GM23248 (cell line): ENCODE data around the gene HTR2A. TPM values are rescaled to one million over a fixed set of nuclear protein-coding genes. Genes with fewer than 3 reads are reported as not detected.

ENCODE experiments used
- DNase-seq: peaks from one replicate; pipeline ENCODE4 v3.0.0-alpha.2; 2015
- H2AFZ ChIP-seq: fragments of 200-600 bp; sonication (generic); 2 replicates; pipeline ENCODE4 v1.6.1; 2016; ENCODE audit warnings: antibody characterized with exemption
- H3F3A ChIP-seq: fragments of 200-600 bp; sonication (generic); 2 replicates; pipeline ENCODE4 v1.6.1; 2016; ENCODE audit warnings: mild to moderate bottlenecking, antibody characterized with exemption, mixed run types; ENCODE audit not compliant: insufficient read depth
- H3K27ac ChIP-seq: fragments of 200-600 bp; sonication (generic); 2 replicates; pipeline ENCODE4 v1.5.1; 2016; ENCODE audit warnings: mild to moderate bottlenecking
- H3K27me3 ChIP-seq: fragments of 200-600 bp; sonication (generic); replicated peaks from 2 replicates; pipeline ENCODE4 v1.6.1; 2016; ENCODE audit warnings: mild to moderate bottlenecking; ENCODE audit not compliant: insufficient read depth
- H3K36me3 ChIP-seq: fragments of 200-600 bp; sonication (generic); 2 replicates; pipeline ENCODE4 v1.6.1; 2016; ENCODE audit warnings: low read depth, mild to moderate bottlenecking
- H3K4me1 ChIP-seq: fragments of 200-600 bp; sonication (generic); 2 replicates; pipeline ENCODE4 v1.6.1; 2016; ENCODE audit warnings: mild to moderate bottlenecking; ENCODE audit not compliant: insufficient read depth
- H3K4me2 ChIP-seq: fragments of 200-600 bp; sonication (generic); one replicate; pipeline ENCODE4 v1.6.1; 2016; ENCODE audit warnings: mild to moderate bottlenecking; ENCODE audit not compliant: unreplicated experiment
- H3K4me3 ChIP-seq: fragments of 200-600 bp; sonication (generic); 2 replicates; pipeline ENCODE4 v1.5.1; 2016; ENCODE audit warnings: mild to moderate bottlenecking
- H3K79me2 ChIP-seq: fragments of 200-600 bp; sonication (generic); 2 replicates; pipeline ENCODE4 v1.6.1; 2016; ENCODE audit warnings: mild to moderate bottlenecking; ENCODE audit not compliant: insufficient read depth
- H3K9ac ChIP-seq: fragments of 200-600 bp; sonication (generic); 2 replicates; pipeline ENCODE4 v1.6.1; 2016; ENCODE audit warnings: mild to moderate bottlenecking
- H3K9me2 ChIP-seq: fragments of 200-600 bp; sonication (generic); 2 replicates; pipeline ENCODE4 v1.6.1; 2016; ENCODE audit warnings: mixed run types, mild to moderate bottlenecking, moderate library complexity; ENCODE audit not compliant: insufficient read depth
- H3K9me3 ChIP-seq: fragments of 200-600 bp; sonication (generic); one replicate; pipeline ENCODE4 v1.6.1; 2017; ENCODE audit warnings: low read depth
- H4K20me1 ChIP-seq: fragments of 200-600 bp; sonication (generic); 2 replicates; pipeline ENCODE4 v1.6.0; 2016; ENCODE audit not compliant: insufficient read depth
- EZH2 ChIP-seq: fragments of 200-600 bp; sonication (generic); IDR thresholded peaks from 2 replicates; pipeline ENCODE4 v1.6.1; 2018; ENCODE audit warnings: antibody characterized with exemption, mild to moderate bottlenecking; ENCODE audit not compliant: insufficient read depth, poor library complexity, severe bottlenecking
- EZH2phosphoT487 ChIP-seq: fragments of 200-600 bp; sonication (generic); IDR thresholded peaks from 2 replicates; pipeline ENCODE4 v1.6.1; 2018; ENCODE audit warnings: antibody characterized with exemption, moderate library complexity, mild to moderate bottlenecking, low read depth; ENCODE audit not compliant: insufficient read depth
- WGBS, 2 experiments: methylation state at CpG; one replicate each; pipeline ENCODE4 v1.1.6; 2015 to 2017; ENCODE audit warnings: low lambda C conversion rate in 2 of 2, low coverage in 1 of 2; ENCODE audit errors: missing lambda C conversion rate in 2 of 2; 5-methylcytosine and 5-hydroxymethylcytosine counted together
- in situ Hi-C: fragments of 300-500 bp; cut with MboI; formaldehyde crosslinking; loops from 2 replicates; pipeline ENCODE4 v1.15.0; 2020
- polyA plus RNA-seq: library from polyadenylated mRNA; unstranded; fragments of >200 nt; fragmentation: Nextera tagmentation; extraction: Ambion mirVana; gene quantifications from 2 replicates; pipeline ENCODE4 v1.2.1, GENCODE V29; 2016
- total RNA-seq: library from RNA; depleted of rRNA; stranded (reverse); fragments of >200 nt; shearing (Covaris generic); gene quantifications from 2 replicates; pipeline ENCODE4 v1.2.3, GENCODE V29; 2014

Gene HTR2A
- total and polyA plus RNA-seq, 2 experiments from 2014 or later: 2.0 to 2.1 TPM

- peaks cover 18% of the 10 kb centered on the region; the same call in 1 of the 2 replicates for H3F3A ChIP-seq
- in situ Hi-C loops: no loop called here
- peak overlapping the region; percentile 73 for H3K9ac ChIP-seq
- WGBS, 2 experiments: 4% methylated on average over 4 of the region's 4 CpGs
- peak overlapping the region; percentile 96 for H3K4me3 ChIP-seq
- H3K36me3 ChIP-seq: no peaks in the 10 kb centered on the region
- H3K9me3 ChIP-seq: no peaks in the 10 kb centered on the region
- no peaks in the 10 kb centered on the region for H3K79me2 ChIP-seq
- H3K9me2 ChIP-seq: no peaks in the 10 kb centered on the region
- no peaks in the 10 kb centered on the region for H3K27me3 ChIP-seq
- H2AFZ ChIP-seq: peak overlapping the region; percentile 98
- no peaks in the 10 kb centered on the region for H4K20me1 ChIP-seq
- peak overlapping the region; percentile 96 for H3K4me2 ChIP-seq
- no peak overlapping the region for H3K27ac ChIP-seq
- TF ChIP-seq EZH2phosphoT487 (no peak), EZH2 (no peak)
- peaks cover 32% of the 10 kb centered on the region for H3K4me1 ChIP-seq
- peak; percentile 44 for DNase-seq
Observed at GRCh38 chr13:46893221-46893740, 3.6 kb downstream of the HTR2A start.

GRCh38 chr13:46885018-46885417, 11.8 kb downstream of the HTR2A start:
- Histone ChIP-seq H3K27ac (peak overlapping the region; percentile 28; the same call in 1 of the 2 replicates), H3F3A (peaks cover 23% of the 10 kb centered on the region; the same call in 1 of the 2 replicates), H3K9me2 (no peaks in the 10 kb centered on the region), H3K9ac (no peak overlapping the region), H3K79me2 (no peaks in the 10 kb centered on the region), H3K4me1 (peaks cover 3% of the 10 kb centered on the region; the same call in 1 of the 2 replicates), H3K27me3 (no peaks in the 10 kb centered on the region), H3K36me3 (no peaks in the 10 kb centered on the region), H3K4me2 (no peak overlapping the region), H2AFZ (no peak overlapping the region), H4K20me1 (no peaks in the 10 kb centered on the region), H3K4me3 (no peak overlapping the region), H3K9me3 (no peaks in the 10 kb centered on the region)
- TF ChIP-seq EZH2phosphoT487: no peak
- WGBS, 2 experiments: 78 to 82% methylated on average over 4 of the region's 4 CpGs
- in situ Hi-C loops: no loop called here
- DNase-seq: peak; percentile 79

GRCh38 chr13:46884531-46884930, 12.3 kb downstream of the HTR2A start:
- no peak overlapping the region for H2AFZ ChIP-seq
- H3K27me3 ChIP-seq: no peaks in the 10 kb centered on the region
- DNase-seq: no peak
- in situ Hi-C loops: no loop called here
- H3K79me2 ChIP-seq: no peaks in the 10 kb centered on the region
- no peak for TF ChIP-seq EZH2
- no peak for TF ChIP-seq EZH2phosphoT487
- no peaks in the 10 kb centered on the region for H3K9me2 ChIP-seq
- peaks cover 3% of the 10 kb centered on the region; the same call in 1 of the 2 replicates for H3K4me1 ChIP-seq
- peaks cover 23% of the 10 kb centered on the region; the same call in 1 of the 2 replicates for H3F3A ChIP-seq
- WGBS, 2 experiments: 77 to 85% methylated on average over 3 of the region's 3 CpGs
- no peak overlapping the region for H3K4me3 ChIP-seq
- H3K27ac ChIP-seq: peak overlapping the region; percentile 28; the same call in 1 of the 2 replicates
- no peaks in the 10 kb centered on the region for H3K36me3 ChIP-seq
- H3K9me3 ChIP-seq: no peaks in the 10 kb centered on the region
- H3K4me2 ChIP-seq: no peak overlapping the region
- no peak overlapping the region for H3K9ac ChIP-seq
- H4K20me1 ChIP-seq: no peaks in the 10 kb centered on the region

- no peak overlapping the region for H3K4me3 ChIP-seq
- H3K27ac ChIP-seq: no peak overlapping the region
- no peaks in the 10 kb centered on the region for H3K27me3 ChIP-seq
- WGBS, 2 experiments: 37 to 43% methylated on average over 2 of the region's 2 CpGs
- H2AFZ ChIP-seq: no peak overlapping the region
- H3F3A ChIP-seq: peaks cover 23% of the 10 kb centered on the region; the same call in 1 of the 2 replicates
- no peaks in the 10 kb centered on the region for H3K9me3 ChIP-seq
- H3K4me2 ChIP-seq: no peak overlapping the region
- no peaks in the 10 kb centered on the region for H3K79me2 ChIP-seq
- in situ Hi-C loops: no loop called here
- peaks cover 3% of the 10 kb centered on the region; the same call in 1 of the 2 replicates for H3K4me1 ChIP-seq
- DNase-seq: no peak
- H4K20me1 ChIP-seq: no peaks in the 10 kb centered on the region
- H3K9ac ChIP-seq: no peak overlapping the region
- no peaks in the 10 kb centered on the region for H3K36me3 ChIP-seq
- TF ChIP-seq EZH2phosphoT487 (no peak), EZH2 (no peak)
- H3K9me2 ChIP-seq: no peaks in the 10 kb centered on the region
Observed at GRCh38 chr13:46881621-46882020, 15.2 kb downstream of the HTR2A start.
